SK-N-SH (cell line): ENCODE results near the gene MAF. TPM values are rescaled to one million over a fixed set of nuclear protein-coding genes. Genes with fewer than 3 reads are reported as not detected.

Experiments used
- CTCF ChIA-PET: fragments of 300-600, 350-600 bp; formaldehyde crosslinking; extraction: SDS; loops from one replicate; lab custom pipeline; 2021; lab: Yijun Ruan, JAX
- POLR2A ChIA-PET: fragments of 350-600 bp; sonication (Branson Sonifier 250); formaldehyde crosslinking; extraction: SDS; loops from one replicate; lab custom pipeline; 2020; ENCODE audit warnings: antibody characterized with exemption, inconsistent platforms; lab: Yijun Ruan, JAX
- DNase-seq: peaks from one replicate; pipeline ENCODE4 v3.0.0; 2012
- H2AFZ ChIP-seq: fragments of 200-600 bp; sonication (generic); 2 replicates; pipeline ENCODE4 v1.8.1; 2016; ENCODE audit warnings: antibody characterized with exemption, mild to moderate bottlenecking, low read depth
- H3F3A ChIP-seq: fragments of 200-600 bp; sonication (generic); replicated peaks from 2 replicates; pipeline ENCODE3; 2016; ENCODE audit warnings: antibody characterized with exemption, mild to moderate bottlenecking; ENCODE audit not compliant: insufficient read depth
- H3K27ac ChIP-seq, 2 experiments: fragments of 200-500 bp in 1 of 2; fragments of 200-600 bp in 1 of 2; sonication (Bioruptor generic) in 1 of 2; sonication (generic), shearing (Covaris generic) in 1 of 2; 2 replicates each; pipeline versions ENCODE4 v1.5.1 to v1.6.1; 2014 to 2016; ENCODE audit warnings: low read depth in 2 of 2, inconsistent platforms in 1 of 2, low read length in 1 of 2, mild to moderate bottlenecking in 1 of 2, mixed read lengths in 1 of 2
- H3K27me3 ChIP-seq: fragments of 200-600 bp; sonication (generic), shearing (Covaris generic); 2 replicates; pipeline ENCODE4 v1.6.1; 2016; ENCODE audit warnings: mixed run types; ENCODE audit not compliant: insufficient read depth
- H3K36me3 ChIP-seq, 2 experiments: fragments of 200-500 bp in 1 of 2; fragments of 200-600 bp in 1 of 2; sonication (Bioruptor generic) in 1 of 2; sonication (generic) in 1 of 2; replicated peaks in 1 of 2; 2 replicates each; pipeline versions ENCODE3 to v1.5.1; 2014 to 2016; ENCODE audit warnings: low read length in 1 of 2, mild to moderate bottlenecking in 1 of 2; ENCODE audit not compliant: insufficient read depth in 2 of 2, control insufficient read depth in 1 of 2
- H3K4me1 ChIP-seq, 2 experiments: fragments of 200-500 bp in 1 of 2; fragments of 200-600 bp in 1 of 2; sonication (Bioruptor generic) in 1 of 2; sonication (generic), shearing (Covaris generic) in 1 of 2; 2 replicates each; pipeline versions ENCODE4 v1.5.1 to v1.6.1; 2014 to 2016; ENCODE audit warnings: low read depth in 1 of 2, low read length in 1 of 2, mixed run types in 1 of 2; ENCODE audit not compliant: insufficient read depth in 2 of 2, control insufficient read depth in 1 of 2
- H3K4me2 ChIP-seq: fragments of 200-600 bp; sonication (generic), shearing (Covaris generic); 2 replicates; pipeline ENCODE4 v1.6.1; 2017; ENCODE audit warnings: mixed run types
- H3K4me3 ChIP-seq, 2 experiments: fragments of 200-500 bp in 1 of 2; fragments of 200-600 bp in 1 of 2; sonication (Bioruptor generic) in 1 of 2; sonication (generic), shearing (Covaris generic) in 1 of 2; 2 replicates each; pipeline versions ENCODE4 v1.5.1 to v1.8.1; 2014 to 2016; ENCODE audit warnings: low read depth in 2 of 2, inconsistent platforms in 1 of 2, low read length in 1 of 2, mild to moderate bottlenecking in 1 of 2, mixed read lengths in 1 of 2, moderate library complexity in 1 of 2
- H3K79me2 ChIP-seq: fragments of 200-600 bp; sonication (generic); 2 replicates; pipeline ENCODE4 v1.8.1; 2017; ENCODE audit warnings: mild to moderate bottlenecking; ENCODE audit not compliant: insufficient read depth
- H3K9ac ChIP-seq: fragments of 200-600 bp; sonication (generic); 2 replicates; pipeline ENCODE4 v1.6.1; 2017; ENCODE audit warnings: mixed run types
- H3K9me2 ChIP-seq: fragments of 200-600 bp; sonication (generic); 2 replicates; pipeline ENCODE4 v1.6.1; 2017; ENCODE audit warnings: mixed run types
- H3K9me3 ChIP-seq: fragments of 200-600 bp; sonication (generic); 2 replicates; pipeline ENCODE4 v1.6.1; 2017; ENCODE audit warnings: mixed run types, mild to moderate bottlenecking, moderate library complexity
- H4K20me1 ChIP-seq: fragments of 200-600 bp; sonication (generic); 2 replicates; pipeline ENCODE4 v1.6.1; 2017; ENCODE audit warnings: mild to moderate bottlenecking, mixed run types; ENCODE audit not compliant: insufficient read depth
- CHD2 ChIP-seq: fragments of 150-350 bp; IDR thresholded peaks from 2 replicates; pipeline ENCODE4 v1.6.1; 2018; ENCODE audit warnings: low read length; ENCODE audit not compliant: partially characterized antibody
- JUND ChIP-seq: IDR thresholded peaks from 2 replicates; pipeline ENCODE4 v1.4.0; 2012
- NRF1 ChIP-seq: IDR thresholded peaks from 2 replicates; pipeline ENCODE4 v1.6.1; 2012; ENCODE audit warnings: low read depth, mild to moderate bottlenecking, low read length
- POLR2AphosphoS5 ChIP-seq: IDR thresholded peaks from 2 replicates; pipeline ENCODE4 v1.6.1; 2012; ENCODE audit warnings: low read depth, low read length
- RXRA ChIP-seq: IDR thresholded peaks from 2 replicates; pipeline ENCODE4 v1.4.0; 2012; ENCODE audit warnings: low read depth, mild to moderate bottlenecking, borderline replicate concordance
- TEAD4 ChIP-seq: IDR thresholded peaks from 2 replicates; pipeline ENCODE4 v1.4.0; 2012; ENCODE audit warnings: mild to moderate bottlenecking, borderline replicate concordance; ENCODE audit not compliant: insufficient read depth
- WGBS: methylation state at CpG from one replicate; pipeline ENCODE4 v1.1.6; 2017; ENCODE audit warnings: low lambda C conversion rate; 5-methylcytosine and 5-hydroxymethylcytosine counted together
- polyA plus RNA-seq, 3 experiments: library from polyadenylated mRNA; depleted of rRNA; stranded (reverse); fragments of >200 nt; gene quantifications; 2 replicates each; pipeline ENCODE4 v1.2.3, GENCODE V29; 2012
- TF ChIP-seq, protein P1 (sequence below): IDR thresholded peaks from 2 replicates; pipeline ENCODE4 v1.4.0; 2012; ENCODE audit warnings: low read depth
- TF ChIP-seq, protein P2 (sequence below): IDR thresholded peaks from 2 replicates; pipeline ENCODE4 v1.6.1; 2012; ENCODE audit warnings: mild to moderate bottlenecking, low read depth, low read length, moderate library complexity
- TF ChIP-seq, protein P3 (sequence below): fragments of 150-350 bp; IDR thresholded peaks from 2 replicates; pipeline ENCODE4 v1.6.1; 2017; ENCODE audit warnings: antibody characterized with exemption, low read length, low read depth, borderline replicate concordance
- TF ChIP-seq, protein P4 (sequence below): IDR thresholded peaks from 2 replicates; pipeline ENCODE4 v1.4.0; 2012; ENCODE audit warnings: low read depth, borderline replicate concordance
- TF ChIP-seq, protein P5 (sequence below): fragments of 200-600 bp; sonication (generic); IDR thresholded peaks from 2 replicates; pipeline ENCODE4 v1.6.1; 2017; ENCODE audit warnings: antibody characterized with exemption, mild to moderate bottlenecking, moderate library complexity

MAF gene
- polyA plus RNA-seq, 1 of the 3 experiments (the other 2 are of a cell fraction), result 0.23 TPM

DNA sequence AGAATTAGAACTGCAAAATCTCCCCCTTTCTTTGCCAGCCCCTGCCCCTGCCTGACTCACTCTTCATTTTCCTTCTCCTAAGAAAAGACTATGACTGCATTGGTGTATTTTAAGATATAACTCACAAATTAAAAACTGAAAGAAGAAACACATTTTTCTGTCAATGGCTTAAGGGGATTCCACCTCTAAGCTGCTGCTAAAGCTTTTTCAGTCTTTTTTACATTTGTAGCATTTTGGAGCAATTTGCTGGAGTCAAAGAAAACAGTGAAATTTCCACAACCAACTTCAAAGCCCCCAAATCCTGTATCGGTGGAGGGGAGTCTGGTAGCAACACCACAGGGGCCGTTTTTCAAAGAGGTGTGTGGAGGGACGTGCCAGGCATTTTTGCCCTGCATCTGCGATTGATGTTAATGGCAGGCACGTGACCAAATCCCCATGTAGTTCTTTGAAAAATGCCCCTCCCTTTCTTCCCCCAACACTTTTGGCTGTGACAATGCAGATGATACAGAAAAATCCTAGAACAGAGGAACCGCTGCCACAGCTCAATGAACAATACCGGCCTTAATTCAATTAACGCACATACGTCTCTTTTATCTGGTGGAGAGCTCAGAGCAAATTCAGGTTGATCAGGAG is 28.5 kb downstream of the MAF start:
- no peaks in the 10 kb centered on the region for H3K27me3 ChIP-seq
- DNase-seq, result no peak
- no peak overlapping the region for H2AFZ ChIP-seq
- CTCF ChIA-PET, result no interaction called here
- no peaks in the 10 kb centered on the region for H3K9me2 ChIP-seq
- H3K4me1 ChIP-seq, result peaks cover 0 to 2% of the 10 kb centered on the region in 2 experiments; a peak in 1 of 4 replicates
- POLR2A ChIA-PET, result no interaction called here
- no peak overlapping the region for H3K4me2 ChIP-seq
- H3K9ac ChIP-seq, result no peak overlapping the region
- no peak overlapping the region for H3K27ac ChIP-seq
- H3K36me3 ChIP-seq, result no peaks in the 10 kb centered on the region
- TF ChIP-seq, protein P1, sequence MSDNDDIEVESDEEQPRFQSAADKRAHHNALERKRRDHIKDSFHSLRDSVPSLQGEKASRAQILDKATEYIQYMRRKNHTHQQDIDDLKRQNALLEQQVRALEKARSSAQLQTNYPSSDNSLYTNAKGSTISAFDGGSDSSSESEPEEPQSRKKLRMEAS, result no peak
- TF ChIP-seq, protein P2, sequence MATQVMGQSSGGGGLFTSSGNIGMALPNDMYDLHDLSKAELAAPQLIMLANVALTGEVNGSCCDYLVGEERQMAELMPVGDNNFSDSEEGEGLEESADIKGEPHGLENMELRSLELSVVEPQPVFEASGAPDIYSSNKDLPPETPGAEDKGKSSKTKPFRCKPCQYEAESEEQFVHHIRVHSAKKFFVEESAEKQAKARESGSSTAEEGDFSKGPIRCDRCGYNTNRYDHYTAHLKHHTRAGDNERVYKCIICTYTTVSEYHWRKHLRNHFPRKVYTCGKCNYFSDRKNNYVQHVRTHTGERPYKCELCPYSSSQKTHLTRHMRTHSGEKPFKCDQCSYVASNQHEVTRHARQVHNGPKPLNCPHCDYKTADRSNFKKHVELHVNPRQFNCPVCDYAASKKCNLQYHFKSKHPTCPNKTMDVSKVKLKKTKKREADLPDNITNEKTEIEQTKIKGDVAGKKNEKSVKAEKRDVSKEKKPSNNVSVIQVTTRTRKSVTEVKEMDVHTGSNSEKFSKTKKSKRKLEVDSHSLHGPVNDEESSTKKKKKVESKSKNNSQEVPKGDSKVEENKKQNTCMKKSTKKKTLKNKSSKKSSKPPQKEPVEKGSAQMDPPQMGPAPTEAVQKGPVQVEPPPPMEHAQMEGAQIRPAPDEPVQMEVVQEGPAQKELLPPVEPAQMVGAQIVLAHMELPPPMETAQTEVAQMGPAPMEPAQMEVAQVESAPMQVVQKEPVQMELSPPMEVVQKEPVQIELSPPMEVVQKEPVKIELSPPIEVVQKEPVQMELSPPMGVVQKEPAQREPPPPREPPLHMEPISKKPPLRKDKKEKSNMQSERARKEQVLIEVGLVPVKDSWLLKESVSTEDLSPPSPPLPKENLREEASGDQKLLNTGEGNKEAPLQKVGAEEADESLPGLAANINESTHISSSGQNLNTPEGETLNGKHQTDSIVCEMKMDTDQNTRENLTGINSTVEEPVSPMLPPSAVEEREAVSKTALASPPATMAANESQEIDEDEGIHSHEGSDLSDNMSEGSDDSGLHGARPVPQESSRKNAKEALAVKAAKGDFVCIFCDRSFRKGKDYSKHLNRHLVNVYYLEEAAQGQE, result no peak
- TF ChIP-seq, protein P3, sequence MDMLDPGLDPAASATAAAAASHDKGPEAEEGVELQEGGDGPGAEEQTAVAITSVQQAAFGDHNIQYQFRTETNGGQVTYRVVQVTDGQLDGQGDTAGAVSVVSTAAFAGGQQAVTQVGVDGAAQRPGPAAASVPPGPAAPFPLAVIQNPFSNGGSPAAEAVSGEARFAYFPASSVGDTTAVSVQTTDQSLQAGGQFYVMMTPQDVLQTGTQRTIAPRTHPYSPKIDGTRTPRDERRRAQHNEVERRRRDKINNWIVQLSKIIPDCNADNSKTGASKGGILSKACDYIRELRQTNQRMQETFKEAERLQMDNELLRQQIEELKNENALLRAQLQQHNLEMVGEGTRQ, result no peak
- TF ChIP-seq NRF1 (no peak), POLR2AphosphoS5 (no peak)
- TF ChIP-seq, protein P4, sequence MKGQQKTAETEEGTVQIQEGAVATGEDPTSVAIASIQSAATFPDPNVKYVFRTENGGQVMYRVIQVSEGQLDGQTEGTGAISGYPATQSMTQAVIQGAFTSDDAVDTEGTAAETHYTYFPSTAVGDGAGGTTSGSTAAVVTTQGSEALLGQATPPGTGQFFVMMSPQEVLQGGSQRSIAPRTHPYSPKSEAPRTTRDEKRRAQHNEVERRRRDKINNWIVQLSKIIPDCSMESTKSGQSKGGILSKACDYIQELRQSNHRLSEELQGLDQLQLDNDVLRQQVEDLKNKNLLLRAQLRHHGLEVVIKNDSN, result no peak
- no peak overlapping the region for H3K4me3 ChIP-seq
- H4K20me1 ChIP-seq, result no peaks in the 10 kb centered on the region
- no peaks in the 10 kb centered on the region for H3F3A ChIP-seq
- WGBS, result 11% methylated on average over 9 of the region's 9 CpGs
- H3K79me2 ChIP-seq, result no peaks in the 10 kb centered on the region
- no peaks in the 10 kb centered on the region for H3K9me3 ChIP-seq

DNA sequence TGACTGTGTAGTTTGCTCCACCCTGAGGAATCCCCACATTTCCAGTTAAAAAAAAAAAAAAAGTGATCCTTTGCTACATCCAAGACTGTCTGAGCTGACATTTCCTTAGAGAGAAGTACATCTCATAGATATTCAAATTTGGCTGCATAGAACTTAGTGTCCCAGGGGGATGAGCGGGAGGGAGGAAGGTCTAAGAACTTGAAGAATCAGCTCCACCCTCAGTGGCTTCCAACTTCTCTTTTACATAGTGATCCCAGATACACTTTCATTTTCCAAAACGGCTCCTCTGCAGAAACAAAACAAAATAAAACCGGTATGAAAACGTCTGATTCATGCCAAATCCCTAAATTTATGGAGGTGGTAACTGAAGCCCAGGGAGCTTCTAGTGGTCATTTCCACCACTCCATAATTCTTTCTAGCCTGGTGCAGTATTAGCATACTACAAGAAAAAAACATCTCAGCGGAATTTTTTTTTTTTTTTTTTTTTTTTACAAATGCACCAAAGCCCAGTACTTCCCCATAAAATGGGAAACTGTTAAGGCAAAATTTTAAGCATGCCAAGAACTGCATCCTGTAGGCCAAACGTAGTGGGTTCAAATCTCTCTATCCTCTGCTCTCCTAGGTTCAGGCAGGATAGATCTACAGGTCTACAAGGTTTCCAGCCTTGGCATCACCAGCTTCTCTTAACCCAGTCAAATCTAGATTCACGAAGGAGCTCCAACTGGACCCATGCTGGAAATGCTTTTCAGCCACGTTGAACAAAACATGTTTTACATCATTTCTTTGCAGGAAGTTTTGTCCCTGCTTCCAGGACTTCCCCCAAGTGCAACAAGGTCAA is 29.3 kb downstream of the MAF start:
- no peak overlapping the region for H3K27ac ChIP-seq
- H3K4me2 ChIP-seq, result no peak overlapping the region
- TF ChIP-seq CHD2, result no peak
- TF ChIP-seq, protein P5, sequence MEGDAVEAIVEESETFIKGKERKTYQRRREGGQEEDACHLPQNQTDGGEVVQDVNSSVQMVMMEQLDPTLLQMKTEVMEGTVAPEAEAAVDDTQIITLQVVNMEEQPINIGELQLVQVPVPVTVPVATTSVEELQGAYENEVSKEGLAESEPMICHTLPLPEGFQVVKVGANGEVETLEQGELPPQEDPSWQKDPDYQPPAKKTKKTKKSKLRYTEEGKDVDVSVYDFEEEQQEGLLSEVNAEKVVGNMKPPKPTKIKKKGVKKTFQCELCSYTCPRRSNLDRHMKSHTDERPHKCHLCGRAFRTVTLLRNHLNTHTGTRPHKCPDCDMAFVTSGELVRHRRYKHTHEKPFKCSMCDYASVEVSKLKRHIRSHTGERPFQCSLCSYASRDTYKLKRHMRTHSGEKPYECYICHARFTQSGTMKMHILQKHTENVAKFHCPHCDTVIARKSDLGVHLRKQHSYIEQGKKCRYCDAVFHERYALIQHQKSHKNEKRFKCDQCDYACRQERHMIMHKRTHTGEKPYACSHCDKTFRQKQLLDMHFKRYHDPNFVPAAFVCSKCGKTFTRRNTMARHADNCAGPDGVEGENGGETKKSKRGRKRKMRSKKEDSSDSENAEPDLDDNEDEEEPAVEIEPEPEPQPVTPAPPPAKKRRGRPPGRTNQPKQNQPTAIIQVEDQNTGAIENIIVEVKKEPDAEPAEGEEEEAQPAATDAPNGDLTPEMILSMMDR, result no peak
- no peak for TF ChIP-seq RXRA
- no peak for TF ChIP-seq TEAD4
- TF ChIP-seq, protein P1, result no peak
- TF ChIP-seq, protein P2, result no peak
- no peak for TF ChIP-seq JUND
- TF ChIP-seq NRF1, result no peak
- TF ChIP-seq, all 33 proteins: peak for 0
- no peak overlapping the region for H3K4me3 ChIP-seq
- H3K36me3 ChIP-seq, result no peaks in the 10 kb centered on the region
- ChIA-PET CTCF (interaction anchor here (0.6 kb wide), 1 partner anchor 27 kb away, joined by 3 read pairs; no protein-coding TSS in a partner anchor), POLR2A (no interaction called here)
- no peaks in the 10 kb centered on the region for H3K9me2 ChIP-seq
- no peak for DNase-seq
- H4K20me1 ChIP-seq, result no peaks in the 10 kb centered on the region
- H2AFZ ChIP-seq, result no peak overlapping the region
- no peak overlapping the region for H3K9ac ChIP-seq
- WGBS, result 11% methylated on average over 8 of the region's 8 CpGs
- no peaks in the 10 kb centered on the region for H3K9me3 ChIP-seq
- no peaks in the 10 kb centered on the region for H3F3A ChIP-seq
- no peaks in the 10 kb centered on the region for H3K27me3 ChIP-seq
- H3K4me1 ChIP-seq, result peaks cover 0 to 2% of the 10 kb centered on the region in 2 experiments; a peak in 1 of 4 replicates
- H3K79me2 ChIP-seq, result no peaks in the 10 kb centered on the region
